Tibial nerve (tissue), 4 donors: ENCODE data around the gene MAPK8IP3. TPM values are rescaled to one million over a fixed set of nuclear protein-coding genes. Genes with fewer than 3 reads are reported as not detected.

Experiments used
- DNase-seq, 2 donors: peaks; one replicate each; pipeline ENCODE4 v3.0.0-alpha.2; 2019; ENCODE audit warnings: low spot score in 2 of 2
- H3K27ac ChIP-seq, 4 donors: fragments of 200-600 bp; sonication (generic) in 3 of 4; one replicate each; pipeline ENCODE4 v1.5.1; 2017 to 2019; ENCODE audit warnings: mild to moderate bottlenecking in 1 of 4
- H3K27me3 ChIP-seq, 2 donors: fragments of 200-600 bp; sonication (generic) in 1 of 2; one replicate each; pipeline versions ENCODE4 v1.5.1 to v1.6.0; 2017 to 2019
- H3K36me3 ChIP-seq, 3 donors: fragments of 200-600 bp; sonication (generic); one replicate each; pipeline ENCODE4 v1.5.1; 2018 to 2019
- H3K4me1 ChIP-seq, 4 donors: fragments of 200-600 bp; sonication (generic) in 3 of 4; one replicate each; pipeline ENCODE4 v1.5.1; 2017 to 2019
- H3K4me3 ChIP-seq, 4 donors: fragments of 200-600 bp; sonication (generic) in 3 of 4; one replicate each; pipeline ENCODE4 v1.5.1; 2017 to 2019; ENCODE audit warnings: mild to moderate bottlenecking in 1 of 4, moderate library complexity in 1 of 4
- H3K9me3 ChIP-seq, 4 donors: fragments of 200-600 bp; sonication (generic) in 3 of 4; one replicate each; pipeline ENCODE4 v1.5.1; 2017 to 2019
- EP300 ChIP-seq, 2 donors: sonication (generic); formaldehyde crosslinking; IDR thresholded peaks; one replicate each; pipeline ENCODE4 v1.6.1; 2017; ENCODE audit warnings: antibody characterized with exemption in 2 of 2, mild to moderate bottlenecking in 1 of 2
- POLR2A ChIP-seq, 2 donors: fragments of 450-650 bp; IDR thresholded peaks; one replicate each; pipeline ENCODE4 v1.6.1; 2017; ENCODE audit warnings: antibody characterized with exemption in 2 of 2, mild to moderate bottlenecking in 2 of 2, moderate library complexity in 2 of 2
- WGBS, 2 donors: methylation state at CpG; one replicate each; pipeline ENCODE4 v1.1.5; 2018; 5-methylcytosine and 5-hydroxymethylcytosine counted together
- total RNA-seq, 4 donors: library from RNA; depleted of rRNA; stranded (reverse); fragments of >200 nt; gene quantifications; one replicate each; pipeline ENCODE4 v1.1.0, GENCODE V29; 2016
- TF ChIP-seq, protein P1 (sequence below), 5 experiments: fragments of 200-600 bp in 3 of 5; fragments of 450-650 bp in 2 of 5; sonication (generic) in 3 of 5; IDR thresholded peaks; one replicate each; pipeline ENCODE4 v1.5.1; 2016 to 2019; ENCODE audit warnings: antibody characterized with exemption in 5 of 5, mild to moderate bottlenecking in 3 of 5, moderate library complexity in 2 of 5

MAPK8IP3 gene
- total RNA-seq, 4 donors from 2014 or later: 92.6 to 188 (median 99.5) TPM

DNA sequence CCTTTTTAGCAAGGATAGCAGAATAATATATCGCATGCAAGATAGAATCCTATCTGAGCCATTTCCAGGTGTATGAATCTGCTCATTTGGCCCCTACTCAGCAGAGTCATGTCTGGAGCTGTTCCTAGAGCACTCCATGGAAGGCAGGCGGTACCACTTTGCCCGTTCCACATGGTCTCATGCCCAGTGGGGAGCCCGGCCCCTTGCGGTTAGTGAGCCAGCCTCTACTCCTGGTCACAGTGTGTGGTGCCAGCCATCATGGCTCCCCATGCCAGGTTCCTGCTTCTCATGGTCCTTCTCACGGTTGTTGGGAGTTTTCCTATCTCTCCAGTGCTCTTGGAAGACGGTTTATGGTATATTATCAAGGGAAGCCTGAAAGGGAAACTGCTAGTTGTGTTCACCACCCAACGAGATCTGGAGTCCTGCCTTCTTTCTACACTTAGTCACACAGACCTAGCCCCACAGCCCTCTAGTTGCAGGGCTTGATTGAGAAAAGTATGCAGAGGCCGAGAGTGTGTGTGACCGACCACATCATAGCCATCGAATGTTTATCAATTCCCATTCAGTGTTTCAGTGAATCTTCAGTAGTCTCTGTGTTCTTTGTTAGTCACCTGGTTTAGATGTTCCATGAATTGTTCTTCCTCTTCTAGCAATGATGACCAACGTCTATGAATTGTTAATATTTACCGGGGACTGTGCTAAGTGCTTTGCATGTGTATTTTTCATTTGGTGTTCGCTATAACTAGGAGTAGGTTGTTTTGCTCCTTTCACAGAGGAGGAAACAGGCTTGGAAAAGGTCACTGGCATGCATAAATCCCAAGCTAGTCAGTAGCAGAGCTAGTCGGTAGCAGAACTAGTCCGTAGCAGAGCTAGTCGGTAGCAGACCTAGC is 18.3 kb upstream of the MAPK8IP3 start:
- Histone ChIP-seq H3K4me3 (no peak overlapping the region), H3K36me3 (peaks cover 0 to 89% (median 9%) of the 10 kb centered on the region in 3 donors), H3K9me3 (no peaks in the 10 kb centered on the region), H3K4me1 (no peaks in the 10 kb centered on the region), H3K27ac (no peak overlapping the region), H3K27me3 (no peaks in the 10 kb centered on the region)
- TF ChIP-seq POLR2A (IDR thresholded peaks at IDR 0.05): no peak
- TF ChIP-seq, protein P1, sequence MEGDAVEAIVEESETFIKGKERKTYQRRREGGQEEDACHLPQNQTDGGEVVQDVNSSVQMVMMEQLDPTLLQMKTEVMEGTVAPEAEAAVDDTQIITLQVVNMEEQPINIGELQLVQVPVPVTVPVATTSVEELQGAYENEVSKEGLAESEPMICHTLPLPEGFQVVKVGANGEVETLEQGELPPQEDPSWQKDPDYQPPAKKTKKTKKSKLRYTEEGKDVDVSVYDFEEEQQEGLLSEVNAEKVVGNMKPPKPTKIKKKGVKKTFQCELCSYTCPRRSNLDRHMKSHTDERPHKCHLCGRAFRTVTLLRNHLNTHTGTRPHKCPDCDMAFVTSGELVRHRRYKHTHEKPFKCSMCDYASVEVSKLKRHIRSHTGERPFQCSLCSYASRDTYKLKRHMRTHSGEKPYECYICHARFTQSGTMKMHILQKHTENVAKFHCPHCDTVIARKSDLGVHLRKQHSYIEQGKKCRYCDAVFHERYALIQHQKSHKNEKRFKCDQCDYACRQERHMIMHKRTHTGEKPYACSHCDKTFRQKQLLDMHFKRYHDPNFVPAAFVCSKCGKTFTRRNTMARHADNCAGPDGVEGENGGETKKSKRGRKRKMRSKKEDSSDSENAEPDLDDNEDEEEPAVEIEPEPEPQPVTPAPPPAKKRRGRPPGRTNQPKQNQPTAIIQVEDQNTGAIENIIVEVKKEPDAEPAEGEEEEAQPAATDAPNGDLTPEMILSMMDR (IDR thresholded peaks at IDR 0.05): no peak
- TF ChIP-seq EP300 (IDR thresholded peaks at IDR 0.05): no peak
- WGBS, 2 donors: 91% methylated on average over 17 of the region's 17 CpGs
- no peak for DNase-seq

DNA sequence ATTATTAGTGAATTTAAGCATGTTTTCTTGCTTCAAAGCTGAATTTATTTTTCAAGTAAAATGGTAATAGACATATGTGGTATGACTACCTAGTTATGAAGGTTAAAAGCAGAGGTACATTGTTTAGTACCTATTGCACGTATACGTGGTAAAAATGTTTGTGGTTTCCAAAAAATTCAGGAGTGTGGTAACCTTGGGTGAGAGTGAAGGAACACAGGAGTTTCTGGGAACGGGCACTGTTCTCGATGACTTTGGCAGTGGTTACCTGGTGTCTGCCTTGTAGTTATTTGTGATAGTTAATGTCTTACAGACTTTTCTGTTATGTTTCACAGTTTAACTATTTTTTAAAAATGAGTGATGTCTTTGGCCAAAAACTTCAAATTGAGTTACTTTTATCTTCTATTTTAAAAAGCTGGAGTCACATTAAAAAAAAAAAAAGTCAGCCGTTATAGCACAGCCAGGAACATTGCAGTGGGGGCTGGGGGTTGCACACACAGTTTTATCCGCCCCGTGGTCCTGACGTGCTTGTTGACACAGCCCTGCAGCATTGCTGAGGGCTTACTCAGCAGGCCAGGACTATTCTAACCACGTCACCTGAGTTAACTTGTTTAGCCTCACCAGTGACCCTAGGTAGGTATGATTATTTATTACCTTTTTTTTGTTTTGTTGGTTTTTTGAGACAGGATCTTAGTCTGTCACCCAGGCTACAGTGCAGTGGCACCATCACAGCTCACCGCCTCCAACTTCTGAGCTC is 17.0 kb upstream of the MAPK8IP3 start:
- TF ChIP-seq, protein P1 (IDR thresholded peaks at IDR 0.05): no peak
- no peak for TF ChIP-seq POLR2A (IDR thresholded peaks at IDR 0.05)
- TF ChIP-seq EP300 (IDR thresholded peaks at IDR 0.05): no peak
- H3K27me3 ChIP-seq: no peaks in the 10 kb centered on the region
- no peaks in the 10 kb centered on the region for H3K9me3 ChIP-seq
- WGBS, 2 donors: 85 to 90% methylated on average over 10 of the region's 10 CpGs
- H3K27ac ChIP-seq: no peak overlapping the region
- DNase-seq: no peak
- H3K36me3 ChIP-seq: peaks cover 0 to 93% (median 9%) of the 10 kb centered on the region in 3 donors
- no peaks in the 10 kb centered on the region for H3K4me1 ChIP-seq
- no peak overlapping the region for H3K4me3 ChIP-seq

DNA sequence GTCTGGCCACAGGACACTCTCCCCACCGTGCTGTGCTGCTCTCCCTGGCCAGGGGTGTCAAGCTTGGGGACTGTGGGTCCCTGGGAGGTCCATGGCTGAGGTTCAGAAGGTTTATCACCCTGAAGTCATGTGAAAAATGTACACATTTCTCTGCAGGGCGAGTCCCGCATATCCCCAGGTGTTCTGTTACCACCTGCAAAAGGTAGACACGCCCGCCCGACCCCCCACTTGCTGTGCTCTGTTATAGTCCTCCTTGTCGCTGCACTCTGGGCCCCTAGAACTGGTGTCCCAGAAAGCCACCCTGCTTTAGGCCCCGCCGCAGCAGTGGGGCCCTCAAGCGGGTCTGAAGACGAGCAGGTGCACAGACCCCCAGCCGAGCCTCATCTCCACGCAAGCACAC is 16.1 kb upstream of the MAPK8IP3 start:
- H3K27ac ChIP-seq: no peak overlapping the region
- no peaks in the 10 kb centered on the region for H3K4me1 ChIP-seq
- no peaks in the 10 kb centered on the region for H3K9me3 ChIP-seq
- H3K4me3 ChIP-seq: no peak overlapping the region
- WGBS, 2 donors: 92 to 93% methylated on average over 13 of the region's 13 CpGs
- TF ChIP-seq EP300 (IDR thresholded peaks at IDR 0.05) (no peak), POLR2A (IDR thresholded peaks at IDR 0.05) (no peak)
- TF ChIP-seq, protein P1 (IDR thresholded peaks at IDR 0.05): no peak
- no peak for DNase-seq
- peaks cover 0 to 92% (median 9%) of the 10 kb centered on the region in 3 donors for H3K36me3 ChIP-seq
- H3K27me3 ChIP-seq: no peaks in the 10 kb centered on the region

DNA sequence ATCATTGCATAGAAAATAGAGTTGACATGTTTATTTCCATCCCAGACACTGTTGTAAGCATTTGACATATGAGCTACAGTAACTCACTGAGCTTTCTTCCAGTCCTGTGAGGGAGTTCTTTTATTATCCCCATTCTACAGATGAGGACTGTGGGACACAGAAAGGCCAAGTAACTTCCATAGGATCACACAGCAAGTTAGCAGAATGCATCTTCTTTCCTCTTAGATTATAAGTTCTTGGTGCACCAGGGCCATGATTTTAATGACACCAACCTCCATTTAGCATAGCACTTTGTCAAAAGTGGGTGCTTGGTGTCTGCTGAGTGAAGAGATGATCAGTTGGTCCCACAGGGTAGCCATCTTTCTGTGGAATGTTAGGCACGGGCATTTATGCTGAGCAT is 15.2 kb upstream of the MAPK8IP3 start:
- WGBS, 2 donors: 86 to 90% methylated on average over 1 of the region's 1 CpG
- Histone ChIP-seq H3K27me3 (no peaks in the 10 kb centered on the region), H3K4me3 (no peak overlapping the region), H3K4me1 (no peaks in the 10 kb centered on the region), H3K9me3 (no peaks in the 10 kb centered on the region), H3K27ac (no peak overlapping the region), H3K36me3 (peaks cover 0 to 87% (median 9%) of the 10 kb centered on the region in 3 donors)
- DNase-seq: no peak
- TF ChIP-seq POLR2A (IDR thresholded peaks at IDR 0.05) (no peak), EP300 (IDR thresholded peaks at IDR 0.05) (no peak)
- TF ChIP-seq, protein P1 (IDR thresholded peaks at IDR 0.05): no peak

DNA sequence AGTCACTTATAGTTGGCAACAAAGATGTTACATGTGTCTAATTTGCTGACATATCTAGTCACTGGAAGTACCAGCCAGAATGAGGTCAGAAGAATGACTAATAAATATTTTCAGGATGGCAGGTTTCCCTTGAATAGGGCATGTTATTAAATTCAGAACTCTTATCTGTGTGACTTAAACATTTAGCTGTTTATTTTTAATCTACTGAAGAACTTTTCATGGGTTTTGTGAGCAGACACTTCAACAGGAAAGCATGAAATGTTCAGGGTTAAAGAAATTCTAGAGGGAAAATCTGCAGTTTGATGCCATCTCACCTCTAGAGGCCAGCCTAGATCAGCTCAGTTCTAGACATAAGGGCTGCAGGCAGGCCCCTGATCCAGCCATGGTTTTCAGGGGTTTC is 14.7 kb upstream of the MAPK8IP3 start:
- Histone ChIP-seq H3K4me1 (no peaks in the 10 kb centered on the region), H3K36me3 (peaks cover 0 to 87% (median 9%) of the 10 kb centered on the region in 3 donors), H3K27me3 (no peaks in the 10 kb centered on the region), H3K9me3 (no peaks in the 10 kb centered on the region), H3K27ac (no peak overlapping the region), H3K4me3 (no peak overlapping the region)
- TF ChIP-seq, protein P1 (IDR thresholded peaks at IDR 0.05): no peak
- TF ChIP-seq POLR2A (IDR thresholded peaks at IDR 0.05) (no peak), EP300 (IDR thresholded peaks at IDR 0.05) (no peak)
- no peak for DNase-seq
